Right lobe of liver (tissue), 4 donors: ENCODE data around the gene MRPS25.

Source experiments
- POLR2A ChIP-seq: fragments of 450-650 bp; IDR thresholded peaks from one replicate; pipeline ENCODE4 v1.6.1; 2017; ENCODE audit warnings: antibody characterized with exemption, mild to moderate bottlenecking
- TF ChIP-seq, protein P1 (sequence below), 4 donors: fragments of 200-600 bp in 3 of 4; fragments of 450-650 bp in 1 of 4; IDR thresholded peaks; one replicate each; pipeline versions ENCODE4 v1.5.1 to v1.8.0; 2016 to 2022; ENCODE audit warnings: antibody characterized with exemption in 4 of 4, mild to moderate bottlenecking in 2 of 4
- donor health status: DM: no; HTN: no; CAD: no.
- donor health status: DM: no; HTN: no; CAD: no.
- donor health status: DM: no; HTN: yes; CAD: no.

DNA sequence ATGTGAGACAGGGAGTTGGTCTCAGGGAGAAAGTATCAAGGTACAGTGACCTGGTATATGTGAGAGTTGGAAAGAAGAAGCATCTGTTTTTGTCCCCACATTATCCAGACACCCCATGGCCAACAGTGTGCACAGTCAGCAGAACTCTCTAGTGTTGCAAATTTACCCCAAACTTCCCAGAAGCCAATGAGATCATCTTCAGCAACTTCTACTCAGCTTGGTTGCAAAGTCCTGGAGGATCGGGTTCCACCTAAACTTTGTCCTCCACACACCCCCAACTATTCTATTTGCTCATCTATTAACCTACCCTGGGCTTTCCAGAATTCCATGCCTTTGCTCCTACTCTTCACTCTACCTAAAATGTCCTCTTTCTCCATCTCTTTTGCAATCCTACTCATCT lies 18.1 kb upstream of the MRPS25 start:
- TF ChIP-seq, protein P1, sequence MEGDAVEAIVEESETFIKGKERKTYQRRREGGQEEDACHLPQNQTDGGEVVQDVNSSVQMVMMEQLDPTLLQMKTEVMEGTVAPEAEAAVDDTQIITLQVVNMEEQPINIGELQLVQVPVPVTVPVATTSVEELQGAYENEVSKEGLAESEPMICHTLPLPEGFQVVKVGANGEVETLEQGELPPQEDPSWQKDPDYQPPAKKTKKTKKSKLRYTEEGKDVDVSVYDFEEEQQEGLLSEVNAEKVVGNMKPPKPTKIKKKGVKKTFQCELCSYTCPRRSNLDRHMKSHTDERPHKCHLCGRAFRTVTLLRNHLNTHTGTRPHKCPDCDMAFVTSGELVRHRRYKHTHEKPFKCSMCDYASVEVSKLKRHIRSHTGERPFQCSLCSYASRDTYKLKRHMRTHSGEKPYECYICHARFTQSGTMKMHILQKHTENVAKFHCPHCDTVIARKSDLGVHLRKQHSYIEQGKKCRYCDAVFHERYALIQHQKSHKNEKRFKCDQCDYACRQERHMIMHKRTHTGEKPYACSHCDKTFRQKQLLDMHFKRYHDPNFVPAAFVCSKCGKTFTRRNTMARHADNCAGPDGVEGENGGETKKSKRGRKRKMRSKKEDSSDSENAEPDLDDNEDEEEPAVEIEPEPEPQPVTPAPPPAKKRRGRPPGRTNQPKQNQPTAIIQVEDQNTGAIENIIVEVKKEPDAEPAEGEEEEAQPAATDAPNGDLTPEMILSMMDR (IDR thresholded peaks at IDR 0.05): no peak
- TF ChIP-seq POLR2A: no peak
